Body of pancreas (tissue), 4 donors: ENCODE results near the gene LYSMD1. TPM values are rescaled to one million over a fixed set of nuclear protein-coding genes. Genes with fewer than 3 reads are reported as not detected.

ENCODE experiments used
- ATAC-seq: fragments of 150-250 bp; one replicate; pipeline ENCODE4 v1.9.1; 2016
- DNase-seq, 4 donors: peaks; one replicate each; pipeline ENCODE4 v3.0.0-alpha.2; 2019
- H3K27ac ChIP-seq, 4 donors: fragments of 200-600 bp; sonication (generic); 1 replicate in 3 of 4; 2 replicates in 1 of 4; pipeline versions ENCODE4 v1.5.1 to v1.6.1; 2016 to 2019; ENCODE audit warnings: mild to moderate bottlenecking in 1 of 4, mixed read lengths in 1 of 4, moderate library complexity in 1 of 4
- H3K27me3 ChIP-seq, 2 donors: fragments of 200-600 bp; sonication (generic); one replicate each; pipeline ENCODE4 v1.6.0; 2016; ENCODE audit warnings: mild to moderate bottlenecking in 1 of 2
- H3K36me3 ChIP-seq, 2 donors: fragments of 200-600 bp; sonication (generic); replicated peaks in 1 of 2; 2 replicates each; pipeline ENCODE4 v1.5.1; 2016; ENCODE audit warnings: low read depth in 2 of 2; ENCODE audit not compliant: insufficient read depth in 1 of 2
- H3K4me1 ChIP-seq: fragments of 200-600 bp; sonication (generic); one replicate; pipeline ENCODE4 v1.6.0; 2016
- H3K4me3 ChIP-seq, 2 donors: fragments of 200-600 bp; sonication (generic); 1 replicate in 1 of 2; 2 replicates in 1 of 2; pipeline ENCODE4 v1.5.1; 2016 to 2019
- H3K9me3 ChIP-seq, 3 donors: fragments of 200-600 bp; sonication (generic); 1 replicate in 2 of 3; 2 replicates in 1 of 3; pipeline ENCODE4 v1.5.1; 2016
- POLR2A ChIP-seq, 3 donors: fragments of 450-650 bp; IDR thresholded peaks; one replicate each; pipeline ENCODE4 v1.6.1; 2016; ENCODE audit warnings: antibody characterized with exemption in 3 of 3, mild to moderate bottlenecking in 2 of 3
- WGBS, 2 donors: methylation state at CpG; one replicate each; pipeline ENCODE4 v1.1.5; 2017; 5-methylcytosine and 5-hydroxymethylcytosine counted together
- intact Hi-C: fragments of 100-400 bp; cut with DNase I; formaldehyde crosslinking; loops from one replicate; pipeline ENCODE4 v1.15.1; 2023
- total RNA-seq, 2 donors: library from RNA; depleted of rRNA; stranded (reverse); fragments of >200 nt; gene quantifications; one replicate each; pipeline ENCODE4 v1.1.0, GENCODE V29; 2016
- TF ChIP-seq, protein P1 (sequence below), 7 experiments: fragments of 450-650 bp in 4 of 7; fragments of 200-600 bp in 3 of 7; sonication (generic) in 3 of 7; IDR thresholded peaks; one replicate each; pipeline ENCODE4 v1.5.1; 2016 to 2019; ENCODE audit warnings: antibody characterized with exemption in 7 of 7

LYSMD1 gene
- total RNA-seq, 2 donors from 2014 or later, result 6.7 to 9.6 TPM

DNA sequence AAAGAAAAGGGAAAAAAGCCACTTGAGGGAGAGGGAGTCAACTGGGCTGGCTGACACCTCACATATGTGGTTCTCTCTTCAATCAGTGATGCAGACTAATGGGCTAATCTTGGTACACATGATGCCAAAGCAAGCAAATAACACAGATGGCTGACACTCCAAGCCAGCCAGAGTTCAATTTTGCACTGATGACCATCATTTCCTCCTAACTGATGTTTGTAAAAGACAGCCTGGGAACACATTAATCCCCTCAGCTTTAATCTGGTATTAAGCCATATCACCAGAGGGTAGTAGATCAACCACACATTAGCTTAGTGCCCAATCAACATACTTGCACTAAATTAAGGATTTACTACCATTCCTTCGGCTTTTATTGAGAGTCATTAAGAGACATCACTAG, 21.5 kb upstream of the LYSMD1 start:
- intact Hi-C loops, result no loop called here
- Histone ChIP-seq H3K4me3 (no peak overlapping the region), H3K27me3 (no peaks in the 10 kb centered on the region), H3K4me1 (peaks cover 18% of the 10 kb centered on the region), H3K36me3 (peaks cover 9 to 26% of the 10 kb centered on the region in 2 donors), H3K9me3 (no peaks in the 10 kb centered on the region), H3K27ac (no peak overlapping the region)
- 68 to 88% methylated on average over 1 of the region's 1 CpG for WGBS, 2 donors
- DNase-seq (peak in 1 of 4 donors; percentile 9), ATAC-seq (no peak)
- TF ChIP-seq POLR2A (IDR thresholded peaks at IDR 0.05), result no peak
- TF ChIP-seq, protein P1, sequence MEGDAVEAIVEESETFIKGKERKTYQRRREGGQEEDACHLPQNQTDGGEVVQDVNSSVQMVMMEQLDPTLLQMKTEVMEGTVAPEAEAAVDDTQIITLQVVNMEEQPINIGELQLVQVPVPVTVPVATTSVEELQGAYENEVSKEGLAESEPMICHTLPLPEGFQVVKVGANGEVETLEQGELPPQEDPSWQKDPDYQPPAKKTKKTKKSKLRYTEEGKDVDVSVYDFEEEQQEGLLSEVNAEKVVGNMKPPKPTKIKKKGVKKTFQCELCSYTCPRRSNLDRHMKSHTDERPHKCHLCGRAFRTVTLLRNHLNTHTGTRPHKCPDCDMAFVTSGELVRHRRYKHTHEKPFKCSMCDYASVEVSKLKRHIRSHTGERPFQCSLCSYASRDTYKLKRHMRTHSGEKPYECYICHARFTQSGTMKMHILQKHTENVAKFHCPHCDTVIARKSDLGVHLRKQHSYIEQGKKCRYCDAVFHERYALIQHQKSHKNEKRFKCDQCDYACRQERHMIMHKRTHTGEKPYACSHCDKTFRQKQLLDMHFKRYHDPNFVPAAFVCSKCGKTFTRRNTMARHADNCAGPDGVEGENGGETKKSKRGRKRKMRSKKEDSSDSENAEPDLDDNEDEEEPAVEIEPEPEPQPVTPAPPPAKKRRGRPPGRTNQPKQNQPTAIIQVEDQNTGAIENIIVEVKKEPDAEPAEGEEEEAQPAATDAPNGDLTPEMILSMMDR (IDR thresholded peaks at IDR 0.05), result no peak

- TF ChIP-seq, protein P1 (IDR thresholded peaks at IDR 0.05), result no peak
- no peak for TF ChIP-seq POLR2A (IDR thresholded peaks at IDR 0.05)
- no peaks in the 10 kb centered on the region for H3K27me3 ChIP-seq
- peaks cover 9 to 38% of the 10 kb centered on the region in 2 donors for H3K36me3 ChIP-seq
- DNase-seq, result no peak
- intact Hi-C loops, result no loop called here
- no peak overlapping the region for H3K4me3 ChIP-seq
- no peaks in the 10 kb centered on the region for H3K9me3 ChIP-seq
- H3K27ac ChIP-seq, result no peak overlapping the region
- H3K4me1 ChIP-seq, result peaks cover 12% of the 10 kb centered on the region
- no peak for ATAC-seq
- 86 to 92% methylated on average over 10 of the region's 10 CpGs for WGBS, 2 donors
These were observed 18.5 kb upstream of the LYSMD1 start for GRCh38 chr1:151184211-151184610.

DNA sequence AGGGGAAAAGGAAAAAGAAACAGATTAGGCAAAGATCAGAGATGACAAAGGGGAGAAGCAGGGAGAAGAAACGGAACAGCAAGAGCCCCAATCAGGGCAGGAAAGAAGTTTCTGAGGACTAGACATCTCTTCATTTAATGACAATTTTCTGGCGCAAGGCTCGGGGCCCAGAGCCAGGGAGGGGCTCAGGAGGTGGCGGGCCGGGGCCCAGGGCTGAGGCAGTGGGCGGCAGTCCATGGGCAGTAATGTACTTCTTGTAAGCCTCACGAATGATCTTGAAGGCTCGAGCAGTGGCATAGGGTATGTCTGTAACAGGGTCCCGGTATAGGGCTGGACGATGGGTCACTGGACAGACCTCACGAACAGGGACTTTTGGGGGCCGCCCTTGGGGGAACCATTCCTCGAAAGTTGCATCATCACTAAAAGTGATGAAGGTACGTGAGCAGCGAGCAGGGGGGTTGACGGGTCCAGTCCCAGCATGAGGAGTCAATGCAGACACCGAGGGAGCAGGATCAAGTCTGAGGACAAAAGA, 10.9 kb upstream of the LYSMD1 start:
- DNase-seq (no peak), ATAC-seq (no peak)
- Histone ChIP-seq H3K4me3 (no peak overlapping the region), H3K27ac (no peak overlapping the region), H3K36me3 (peaks cover 0 to 24% of the 10 kb centered on the region in 2 donors), H3K27me3 (no peaks in the 10 kb centered on the region), H3K4me1 (no peaks in the 10 kb centered on the region), H3K9me3 (no peaks in the 10 kb centered on the region)
- TF ChIP-seq, protein P1 (IDR thresholded peaks at IDR 0.05), result no peak
- no peak for TF ChIP-seq POLR2A (IDR thresholded peaks at IDR 0.05)
- intact Hi-C loops, result no loop called here
- WGBS, 2 donors, result 93 to 97% methylated on average over 16 to 17 of the region's 17 CpGs

DNA sequence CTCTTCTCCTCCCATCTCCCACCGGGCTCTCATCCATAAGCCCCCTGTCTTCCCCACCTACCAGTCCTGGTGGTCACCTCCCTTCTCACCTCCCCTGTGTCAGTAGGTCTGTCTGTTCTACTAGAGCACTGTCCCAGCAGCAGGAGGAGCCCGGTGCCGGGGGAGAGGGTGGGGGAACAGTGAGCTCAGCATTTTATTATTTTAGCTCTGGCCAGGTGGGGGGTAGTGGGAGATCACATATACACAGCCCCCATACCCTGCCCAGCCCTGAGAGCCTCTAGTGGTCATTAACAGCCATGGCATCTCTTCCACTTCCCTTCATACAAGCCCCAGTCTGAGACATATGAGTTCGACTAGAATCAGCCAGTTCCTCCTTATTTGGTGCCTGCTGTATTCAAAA, 10.2 kb upstream of the LYSMD1 start, which contains the start of gene TMOD4:
TMOD4 (minus strand) TSS at position 119 of the 400 bp plus-strand sequence. CDS start 1,106 bp downstream, outside the sequence.
- no peak for DNase-seq
- WGBS, 2 donors, result 49 to 74% methylated on average over 4 of the region's 4 CpGs
- intact Hi-C loops, result no loop called here
- TF ChIP-seq, protein P1 (IDR thresholded peaks at IDR 0.05), result peak in 5 of 7 experiments; percentile 9 to 20 (median 18)
- TF ChIP-seq POLR2A (IDR thresholded peaks at IDR 0.05), result no peak
- H3K9me3 ChIP-seq, result no peaks in the 10 kb centered on the region
- no peak within 1 kb of the TSS for H3K27ac ChIP-seq
- H3K27me3 ChIP-seq, result no peaks in the 10 kb centered on the region
- H3K4me1 ChIP-seq, result no peaks in the 10 kb centered on the region
- H3K36me3 ChIP-seq, result peaks cover 0 to 20% of the 10 kb centered on the region in 2 donors
- no peak within 1 kb of the TSS for H3K4me3 ChIP-seq
- ATAC-seq, result peak; percentile 51
